ENCODE results near the gene SUCO. TPM values are rescaled to one million over a fixed set of nuclear protein-coding genes. Genes with fewer than 3 reads are reported as not detected.

SUCO gene
- polyA plus RNA-seq, 4 donors = 48.2 to 71.1 (median 64.5) TPM

GRCh38 chr1:172641492-172641891, 108.5 kb downstream of the SUCO start:
- DNase-seq (ENCODE audit: low read depth in 4 of 4, low spot score in 3 of 4) = no peak

GRCh38 chr1:172642970-172643369, 110.0 kb downstream of the SUCO start:
- no peak for DNase-seq (ENCODE audit: low read depth in 4 of 4, low spot score in 3 of 4)

- DNase-seq (ENCODE audit: low read depth in 4 of 4, low spot score in 3 of 4) = no peak
These were observed 113.7 kb downstream of the SUCO start for GRCh38 chr1:172646653-172647052.

GRCh38 chr1:172647110-172647564, 114.2 kb downstream of the SUCO start:
- no peak for DNase-seq (ENCODE audit: low read depth in 4 of 4, low spot score in 3 of 4)

GRCh38 chr1:172647987-172648386, 115.0 kb downstream of the SUCO start:
- no peak for DNase-seq (ENCODE audit: low read depth in 4 of 4, low spot score in 3 of 4)

- no peak for DNase-seq (ENCODE audit: low read depth in 4 of 4, low spot score in 3 of 4)
These were observed 117.7 kb downstream of the SUCO start for GRCh38 chr1:172650474-172651193.

- DNase-seq (ENCODE audit: low read depth in 4 of 4, low spot score in 3 of 4) = no peak
These were observed 120.2 kb downstream of the SUCO start for GRCh38 chr1:172653015-172653709.

GRCh38 chr1:172654535-172654934, 121.6 kb downstream of the SUCO start:
- DNase-seq (ENCODE audit: low read depth in 4 of 4, low spot score in 3 of 4) = no peak

GRCh38 chr1:172656576-172656975, 123.6 kb downstream of the SUCO start:
- no peak for DNase-seq (ENCODE audit: low read depth in 4 of 4, low spot score in 3 of 4)

- no peak for DNase-seq (ENCODE audit: low read depth in 4 of 4, low spot score in 3 of 4)
These were observed 124.6 kb downstream of the SUCO start for GRCh38 chr1:172657586-172657985.

- DNase-seq (ENCODE audit: low read depth in 4 of 4, low spot score in 3 of 4) = no peak
These were observed 126.0 kb downstream of the SUCO start, which contains the start of gene FASLG for GRCh38 chr1:172658871-172659453. TSS of gene FASLG (plus strand) at chr1:172659103. CDS start at chr1:172659202, 99 bp downstream.

GRCh38 chr1:172661107-172661506, 128.2 kb downstream of the SUCO start:
- DNase-seq (ENCODE audit: low read depth in 4 of 4, low spot score in 3 of 4) = no peak

Other genes starting within 250 kb of the SUCO start
- gene C1orf105, start 112.5 kb upstream of the SUCO start, polyA plus RNA-seq (ENCODE audit: insufficient read length in 4 of 4) = not detected
- 10 to 100 TPM; 45.0 to 58.4 (median 50.3) TPM for gene PIGC, start 89.1 kb upstream of the SUCO start, polyA plus RNA-seq (ENCODE audit: insufficient read length in 4 of 4)
- gene FASLG, start 126.0 kb downstream of the SUCO start, polyA plus RNA-seq (ENCODE audit: insufficient read length in 4 of 4) = under 1 TPM in 2 of 4 donors, not detected in 2; 0.14 to 0.26 TPM

Measured in left renal pelvis (tissue), 4 donors.